ENCODE data around the gene RTTN.

GRCh38 chr18:70021498-70021897 lies 184.0 kb downstream of the RTTN start:
- TF ChIP-seq CTCF (IDR thresholded peaks at IDR 0.05) (no peak), ZNF263 (CRISPR knock-in tag; IDR thresholded peaks at IDR 0.05; ENCODE audit: low read depth) (no peak)
